Activated CD8-positive, alpha-beta memory T cell treated with anti-CD3 and anti-CD28 coated beads for 24 hours (primary cell): ENCODE data around the gene SPIB.
"Not testable (repeated sequence)": the region's sequence is repeated elsewhere in the genome, so short reads cannot be mapped to it uniquely, and the experiment has no call there.

Source experiments
- DNase-seq: peaks from one replicate; pipeline ENCODE4 v3.0.0-alpha.2; 2020

SPIB gene

DNA sequence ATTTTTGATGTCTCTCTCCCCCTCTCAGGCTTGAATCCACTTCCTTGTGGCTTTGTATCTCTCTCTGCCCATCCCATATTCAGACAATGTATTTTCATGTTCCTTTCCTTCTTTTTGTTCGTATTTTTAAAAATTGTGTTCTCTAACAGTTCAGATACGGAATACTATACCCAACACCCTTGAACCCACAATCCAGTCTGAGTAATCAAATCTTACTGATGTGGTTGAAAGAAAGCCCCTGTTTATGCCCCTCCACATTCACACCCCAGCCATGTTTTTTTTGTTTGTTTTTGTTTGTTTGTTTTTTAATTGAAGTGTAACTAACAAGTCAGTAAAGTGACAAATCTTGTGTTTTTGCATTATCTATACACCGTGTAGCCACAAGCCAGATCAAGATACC is 1.4 kb downstream of the SPIB start:
- no peak for DNase-seq

DNA sequence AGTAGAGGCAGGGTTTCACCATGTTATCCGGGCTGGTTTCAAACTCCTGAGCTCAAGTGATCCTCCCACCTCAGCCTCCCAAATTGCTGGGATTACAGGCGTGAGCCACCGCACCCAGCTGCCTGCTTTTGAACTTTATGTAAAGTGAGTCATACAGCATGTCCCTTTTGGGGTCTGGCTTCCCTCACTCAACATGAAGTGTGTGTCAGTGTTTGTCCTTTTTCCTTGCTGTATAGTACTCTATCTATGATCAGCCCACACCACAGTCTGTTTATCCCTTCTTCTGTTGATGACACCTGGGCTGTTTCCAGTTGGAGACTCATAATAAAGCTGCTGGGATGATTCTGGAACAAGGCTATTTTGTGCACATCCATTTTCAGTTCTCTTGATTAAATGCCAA is 2.1 kb downstream of the SPIB start:
- DNase-seq, result no peak

DNA sequence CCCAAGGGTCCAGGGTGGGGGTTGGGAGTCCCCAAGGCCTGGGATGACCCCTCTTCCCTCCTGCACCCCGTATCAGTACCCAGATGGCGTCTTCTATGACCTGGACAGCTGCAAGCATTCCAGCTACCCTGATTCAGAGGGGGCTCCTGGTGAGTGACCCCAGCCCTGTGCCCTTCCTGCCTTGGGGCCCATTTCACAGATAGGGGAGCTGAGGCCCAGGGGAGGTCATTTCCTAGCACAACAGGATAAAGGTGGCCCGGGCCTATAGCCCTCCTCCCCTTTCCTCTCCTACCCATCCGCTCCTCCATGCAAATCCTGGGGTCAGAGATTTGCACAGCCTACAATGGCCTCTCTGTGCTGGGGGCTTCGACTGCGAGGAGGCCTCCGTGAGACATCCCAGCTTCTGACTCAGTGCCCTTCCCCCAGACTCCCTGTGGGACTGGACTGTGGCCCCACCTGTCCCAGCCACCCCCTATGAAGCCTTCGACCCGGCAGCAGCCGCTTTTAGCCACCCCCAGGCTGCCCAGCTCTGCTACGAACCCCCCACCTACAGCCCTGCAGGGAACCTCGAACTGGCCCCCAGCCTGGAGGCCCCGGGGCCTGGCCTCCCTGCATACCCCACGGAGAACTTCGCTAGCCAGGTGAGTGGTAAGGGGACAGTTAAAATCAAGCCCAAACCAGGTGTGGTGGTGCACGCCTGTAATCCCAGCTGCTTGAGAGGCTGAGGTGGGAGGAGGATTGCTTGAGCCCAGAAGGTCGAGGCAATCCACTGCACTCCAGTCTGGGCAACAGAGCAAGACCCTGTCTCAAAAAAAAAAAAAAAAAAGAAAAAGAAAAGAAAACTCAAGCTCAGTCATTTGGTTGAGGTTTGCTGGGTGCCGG is 3.9 kb downstream of the SPIB start:
- no peak for DNase-seq

DNA sequence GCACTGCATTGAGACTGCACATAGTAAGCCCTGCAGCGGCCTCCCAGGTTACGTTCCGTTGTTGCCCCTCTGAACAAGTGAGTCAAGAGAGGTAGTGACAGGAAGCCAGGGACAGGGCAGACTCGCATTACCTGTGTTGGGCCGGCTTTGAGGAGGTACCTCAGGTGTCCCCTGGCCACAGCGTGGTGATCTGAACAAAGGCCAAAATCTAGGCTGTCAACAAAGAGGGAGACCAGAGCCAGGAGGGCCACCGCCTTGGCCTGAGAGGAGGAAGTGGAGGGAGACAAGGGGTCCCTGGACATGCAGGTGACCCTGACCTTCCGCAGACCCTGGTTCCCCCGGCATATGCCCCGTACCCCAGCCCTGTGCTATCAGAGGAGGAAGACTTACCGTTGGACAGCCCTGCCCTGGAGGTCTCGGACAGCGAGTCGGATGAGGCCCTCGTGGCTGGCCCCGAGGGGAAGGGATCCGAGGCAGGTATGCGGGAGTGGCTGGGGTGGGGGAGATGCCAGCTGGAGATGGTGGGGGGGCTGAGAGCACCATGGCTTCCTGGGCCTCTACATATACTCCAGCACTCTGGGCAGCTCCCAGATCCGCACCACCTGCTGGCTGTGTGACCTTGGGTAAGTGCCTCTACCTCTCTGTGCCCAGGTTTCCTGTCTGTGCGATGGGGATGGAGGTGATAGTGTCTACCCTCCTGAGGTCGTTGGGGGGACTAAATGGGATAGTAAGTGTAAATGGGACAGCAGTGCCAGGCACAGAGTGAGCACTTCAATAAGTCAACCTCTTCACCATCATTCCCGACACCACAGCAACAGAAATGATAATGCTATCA is 4.8 kb downstream of the SPIB start:
- no peak for DNase-seq

DNA sequence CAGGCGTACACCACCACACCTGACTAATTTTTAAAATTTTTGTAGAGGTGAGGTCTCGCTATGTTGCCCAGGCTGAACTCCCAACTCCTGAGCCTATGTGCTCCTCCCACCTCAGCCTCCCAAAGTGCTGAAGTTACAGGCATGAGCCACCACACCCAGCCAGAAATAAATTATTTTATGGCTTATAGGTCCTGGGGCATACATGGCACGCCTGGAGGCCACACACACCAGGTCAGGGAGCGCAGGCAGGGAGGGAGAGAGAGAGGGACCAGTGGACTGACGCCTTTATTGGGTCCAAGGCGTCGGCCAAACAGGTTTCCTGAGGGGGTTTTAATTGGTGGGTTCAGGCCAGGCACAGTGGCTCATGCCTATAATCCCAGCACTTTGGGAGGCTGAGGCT is 6.8 kb downstream of the SPIB start:
- DNase-seq, result no peak

DNA sequence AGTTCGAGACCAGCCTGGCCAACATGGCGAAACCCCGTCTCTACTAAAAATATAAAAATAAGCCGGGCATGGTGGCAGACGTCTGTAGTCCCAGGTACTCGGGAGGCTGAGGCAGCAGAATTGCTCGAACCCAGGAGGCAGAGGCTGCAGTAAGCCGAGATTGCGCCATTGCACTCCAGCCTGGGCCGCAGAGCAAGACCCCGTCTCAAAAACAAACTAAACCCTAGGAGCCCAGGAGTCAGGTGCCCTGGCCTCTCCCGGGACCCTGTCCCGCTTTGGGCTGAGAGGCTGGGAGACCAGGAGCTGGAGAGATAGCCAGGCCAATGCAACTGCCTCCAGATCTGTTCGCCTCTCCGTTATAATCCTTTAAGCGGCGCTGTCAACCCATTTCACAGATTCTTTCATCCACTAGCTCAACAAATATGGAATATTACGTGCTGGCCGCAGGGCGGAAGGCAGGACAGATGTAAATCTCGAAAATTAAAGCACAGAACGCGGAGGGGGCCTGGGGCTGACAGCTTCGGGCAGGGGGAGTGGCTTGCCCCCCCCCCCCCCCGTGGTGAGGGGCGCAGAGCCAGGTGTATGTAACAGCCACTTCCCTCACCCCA is 8.7 kb downstream of the SPIB start:
- no peak for DNase-seq

DNA sequence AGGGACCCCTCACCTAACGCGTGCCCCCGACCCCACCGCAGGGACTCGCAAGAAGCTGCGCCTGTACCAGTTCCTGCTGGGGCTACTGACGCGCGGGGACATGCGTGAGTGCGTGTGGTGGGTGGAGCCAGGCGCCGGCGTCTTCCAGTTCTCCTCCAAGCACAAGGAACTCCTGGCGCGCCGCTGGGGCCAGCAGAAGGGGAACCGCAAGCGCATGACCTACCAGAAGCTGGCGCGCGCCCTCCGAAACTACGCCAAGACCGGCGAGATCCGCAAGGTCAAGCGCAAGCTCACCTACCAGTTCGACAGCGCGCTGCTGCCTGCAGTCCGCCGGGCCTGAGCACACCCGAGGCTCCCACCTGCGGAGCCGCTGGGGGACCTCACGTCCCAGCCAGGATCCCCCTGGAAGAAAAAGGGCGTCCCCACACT is 9.3 kb downstream of the SPIB start:
- DNase-seq, result no peak

DNA sequence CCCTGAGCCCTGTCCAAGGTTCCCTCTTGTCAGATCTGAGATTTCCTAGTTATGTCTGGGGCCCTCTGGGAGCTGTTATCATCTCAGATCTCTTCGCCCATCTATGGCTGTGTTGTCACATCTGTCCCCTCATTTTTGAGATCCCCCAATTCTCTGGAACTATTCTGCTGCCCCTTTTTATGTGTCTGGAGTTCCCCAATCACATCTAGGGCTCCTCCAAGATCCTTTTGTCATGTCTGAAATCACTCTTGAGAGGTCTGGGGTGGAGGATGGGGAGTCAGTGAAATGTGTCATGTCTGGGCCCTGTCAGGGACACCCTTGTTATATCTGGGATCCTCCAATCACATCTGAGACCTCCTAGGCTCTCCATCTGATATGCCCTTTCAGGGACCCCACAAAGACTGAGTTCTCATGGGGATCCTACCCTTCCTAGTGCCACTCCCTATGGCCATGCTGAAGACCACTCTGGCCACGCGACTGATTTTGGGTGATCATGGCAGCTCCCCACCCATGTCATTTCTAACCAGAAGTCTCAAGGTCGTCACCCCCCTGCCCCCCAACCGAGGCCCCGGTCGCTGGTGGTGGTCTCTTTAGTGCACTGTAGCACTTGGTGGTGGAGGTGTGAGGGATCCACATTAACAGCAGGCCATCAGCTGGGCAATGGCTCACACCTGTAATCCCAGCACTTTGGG is 10.2 kb downstream of the SPIB start:
- no peak for DNase-seq

DNA sequence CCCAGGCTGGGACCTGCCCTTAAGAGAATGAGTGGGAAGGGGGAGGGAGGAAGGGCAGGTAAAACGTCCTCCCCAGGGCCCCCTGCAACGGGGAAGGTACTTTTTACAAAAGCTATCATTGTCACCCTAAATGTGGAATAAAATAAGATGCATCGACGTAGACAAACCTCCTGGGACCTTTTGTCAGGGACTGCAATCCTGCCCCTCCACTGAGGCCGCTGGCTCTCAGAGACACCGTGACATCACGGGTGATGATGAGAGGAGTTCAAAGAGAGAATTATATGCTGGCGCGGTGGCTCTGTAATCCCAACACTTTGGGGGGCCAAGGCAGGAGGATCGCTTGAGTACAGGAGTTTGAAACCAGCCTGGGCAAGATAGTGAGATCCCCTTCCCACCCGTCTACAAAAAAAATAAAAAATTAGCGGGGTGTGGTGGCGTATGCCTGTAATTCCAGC is 12.2 kb downstream of the SPIB start:
- no peak for DNase-seq

DNA sequence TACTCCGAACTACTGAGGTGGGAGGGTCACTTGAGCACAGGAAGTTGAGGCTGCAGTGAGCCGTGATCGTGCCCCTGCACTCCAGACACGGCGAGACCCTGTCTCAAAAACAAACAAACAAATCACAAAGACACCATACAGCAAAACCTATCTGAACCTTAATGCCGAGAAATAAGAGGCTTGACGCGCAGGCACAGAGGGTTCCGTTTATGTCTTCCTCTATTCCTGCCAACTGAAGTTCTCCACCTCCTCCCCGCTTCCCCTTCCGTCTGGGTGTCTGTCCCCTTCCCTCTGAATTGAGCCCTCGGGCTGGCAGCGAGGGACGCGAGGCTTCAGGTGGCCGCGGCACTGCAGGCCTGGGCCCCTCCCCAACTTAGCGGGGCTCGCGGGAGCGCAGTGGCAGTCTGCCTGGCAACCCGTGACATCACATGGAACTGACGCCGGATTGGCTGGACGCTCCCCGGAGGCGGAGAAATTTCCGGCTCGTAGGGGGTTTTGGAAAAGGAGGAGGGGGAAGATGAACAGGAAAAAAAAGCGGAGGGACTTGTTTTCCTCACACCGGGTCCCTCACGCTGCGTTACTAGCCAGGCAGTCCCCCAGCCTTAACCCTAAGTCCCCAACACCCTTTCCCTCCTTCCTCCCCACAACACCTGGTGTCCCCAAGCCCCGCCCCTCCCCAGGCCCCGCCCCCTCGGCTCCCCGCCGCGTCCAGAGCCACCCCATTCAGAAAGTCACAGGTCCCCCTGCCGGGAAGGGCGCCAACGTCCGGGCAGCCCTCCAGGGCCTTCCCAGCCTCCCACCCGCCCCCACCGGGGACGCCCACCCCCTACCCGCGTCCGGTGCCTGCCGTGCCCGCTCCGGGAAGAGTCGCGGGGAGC is 12.8 kb downstream of the SPIB start:
- DNase-seq, result peak; percentile 98

DNA sequence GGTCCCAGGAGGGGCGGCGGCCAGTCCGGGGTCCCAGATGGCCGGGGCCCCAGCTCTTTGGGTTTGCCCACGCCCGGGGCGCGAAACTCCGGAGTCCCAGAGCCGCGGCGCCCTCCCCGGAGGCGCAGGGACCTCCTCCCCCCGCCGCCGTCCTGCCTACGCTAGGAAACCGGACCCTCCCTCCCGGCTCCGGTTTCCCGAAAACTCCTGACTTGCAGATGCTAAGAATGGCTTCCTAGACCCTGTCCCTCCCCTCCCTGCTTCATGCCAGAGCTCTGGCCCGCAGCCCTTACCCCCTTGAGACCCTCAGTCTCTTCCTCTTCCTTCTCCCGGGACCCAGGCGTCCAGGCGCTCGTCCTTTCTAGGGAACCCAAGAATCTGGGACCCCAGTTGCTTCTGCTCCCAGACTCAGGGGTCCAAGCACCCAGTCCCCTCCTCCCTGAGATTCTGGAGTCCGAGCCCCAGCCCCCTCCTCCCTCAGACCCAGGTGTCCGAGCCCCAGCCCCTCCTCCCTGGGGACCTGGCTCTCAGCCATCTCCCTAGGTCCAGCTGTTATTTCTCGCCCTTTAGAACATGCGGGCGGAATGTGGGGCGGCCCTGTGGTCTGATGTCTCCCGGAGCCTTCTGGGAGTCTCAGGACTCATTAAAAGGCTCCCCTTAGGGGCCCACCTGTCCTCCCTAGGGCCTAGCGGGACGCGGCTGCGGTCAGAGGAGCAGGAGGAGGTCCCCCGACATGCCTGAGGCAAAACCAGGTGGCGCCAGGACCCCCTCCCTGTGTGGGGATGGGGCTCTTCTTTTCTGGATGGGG is 13.7 kb downstream of the SPIB start, which contains the start of gene MYBPC2:
TSS of gene MYBPC2 (plus strand) at position 672 of the 808 bp plus-strand sequence. CDS start at position 734, 62 bp downstream.
- no peak for DNase-seq

DNA sequence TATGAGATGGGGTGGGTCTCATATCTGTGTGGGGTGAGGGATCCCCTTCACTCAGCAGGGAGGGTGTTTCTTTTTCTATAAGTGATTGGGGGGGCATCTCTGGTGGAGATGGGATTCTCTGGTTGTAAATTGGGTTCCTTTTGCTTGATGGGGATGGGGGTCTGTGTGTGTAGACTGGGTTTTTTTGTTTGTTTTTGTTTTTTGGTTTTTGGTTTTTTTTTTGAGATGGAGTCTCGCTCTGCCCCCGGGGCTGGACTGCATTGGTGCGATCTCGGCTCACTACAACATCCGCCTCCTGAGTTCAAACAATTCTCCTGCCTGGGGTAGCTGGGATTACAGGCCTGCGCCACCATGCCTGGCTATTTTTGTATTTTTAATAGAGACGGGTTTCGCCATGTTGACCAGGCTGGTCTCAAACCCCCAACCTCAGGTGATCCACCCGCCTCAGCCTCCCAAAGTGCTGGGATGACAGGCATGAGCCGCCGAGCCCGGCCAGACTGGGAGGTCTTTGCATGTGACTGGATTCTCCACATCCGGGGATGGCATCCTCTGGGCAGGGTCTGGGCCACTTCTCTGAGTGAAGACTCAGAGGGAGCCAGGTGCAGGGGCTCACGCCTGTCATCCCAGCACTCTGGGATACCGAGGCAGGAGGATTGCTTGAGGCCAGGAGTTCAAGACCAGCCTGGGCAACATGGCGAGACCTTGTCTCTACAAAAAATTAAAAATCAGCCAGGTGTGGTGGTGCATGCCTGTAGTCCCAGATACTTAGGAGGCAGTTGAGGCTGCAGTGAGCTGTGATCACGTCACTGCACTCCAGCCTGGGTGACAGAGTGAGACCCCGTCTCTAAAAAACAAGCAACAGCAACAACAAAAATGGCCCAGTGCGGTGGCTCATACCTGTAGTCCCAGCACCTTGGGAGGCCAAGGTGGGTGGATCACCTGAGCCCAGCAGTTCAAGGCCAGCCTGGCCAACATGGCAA is 14.8 kb downstream of the SPIB start:
- DNase-seq, result no peak

DNA sequence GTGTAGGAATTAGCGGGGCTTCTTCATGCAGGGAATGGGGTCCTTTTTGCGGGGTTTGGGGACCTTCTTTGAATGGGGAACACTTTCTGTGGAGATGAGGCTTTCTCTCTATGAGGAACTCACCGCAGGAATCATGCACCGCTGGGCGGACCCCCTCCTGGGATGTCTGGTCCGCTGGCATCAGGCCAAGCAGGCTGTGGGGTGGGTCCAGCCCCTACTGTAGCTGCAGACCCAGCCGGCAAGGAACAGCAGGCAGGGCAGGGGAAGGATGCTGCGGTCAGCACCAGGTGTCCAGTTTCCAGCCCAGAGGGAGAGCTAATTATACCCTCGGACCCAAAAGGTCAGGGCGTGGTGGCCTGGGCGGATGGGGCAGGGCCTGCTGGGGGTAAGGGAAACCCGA is 15.8 kb downstream of the SPIB start:
- no peak for DNase-seq

DNA sequence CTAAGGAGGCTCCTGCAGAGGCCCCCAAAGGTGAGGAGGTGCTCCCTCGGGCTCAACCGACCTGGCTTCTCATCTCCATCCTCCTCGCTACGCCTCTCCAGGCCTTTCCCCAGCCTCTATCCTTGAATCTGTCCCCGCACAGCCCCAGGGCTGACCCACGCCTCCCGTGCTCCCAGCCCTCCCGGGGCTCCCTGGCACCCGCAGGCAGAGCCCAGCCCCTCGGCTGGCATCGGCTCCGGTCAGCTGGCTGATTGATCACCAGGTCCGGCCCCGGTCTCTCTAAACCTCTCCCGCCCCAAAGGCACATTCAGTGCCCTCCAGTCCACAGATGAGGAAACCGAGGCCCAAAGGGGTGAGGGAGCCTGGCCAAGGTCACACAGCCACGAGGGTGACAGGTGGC is 16.5 kb downstream of the SPIB start:
- no peak for DNase-seq

DNA sequence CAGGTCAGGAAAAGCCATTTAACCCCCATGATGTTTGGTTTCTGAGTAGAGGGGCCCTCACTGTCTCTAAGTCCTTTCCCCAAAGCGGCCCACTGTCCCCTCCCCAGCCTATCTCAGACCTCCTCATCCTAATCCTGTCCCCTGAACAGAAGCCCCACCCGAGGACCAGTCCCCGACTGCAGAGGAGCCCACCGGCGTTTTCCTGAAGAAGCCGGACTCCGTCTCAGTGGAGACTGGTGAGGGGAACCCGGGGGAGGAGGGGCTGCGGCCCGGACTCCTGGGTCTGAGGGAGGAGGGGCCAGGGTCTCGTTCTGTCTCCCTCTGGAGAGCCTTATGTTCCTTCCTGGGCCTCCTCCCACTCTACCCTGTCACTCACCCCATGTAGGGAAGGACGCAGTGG is 16.9 kb downstream of the SPIB start:
- DNase-seq, result no peak

DNA sequence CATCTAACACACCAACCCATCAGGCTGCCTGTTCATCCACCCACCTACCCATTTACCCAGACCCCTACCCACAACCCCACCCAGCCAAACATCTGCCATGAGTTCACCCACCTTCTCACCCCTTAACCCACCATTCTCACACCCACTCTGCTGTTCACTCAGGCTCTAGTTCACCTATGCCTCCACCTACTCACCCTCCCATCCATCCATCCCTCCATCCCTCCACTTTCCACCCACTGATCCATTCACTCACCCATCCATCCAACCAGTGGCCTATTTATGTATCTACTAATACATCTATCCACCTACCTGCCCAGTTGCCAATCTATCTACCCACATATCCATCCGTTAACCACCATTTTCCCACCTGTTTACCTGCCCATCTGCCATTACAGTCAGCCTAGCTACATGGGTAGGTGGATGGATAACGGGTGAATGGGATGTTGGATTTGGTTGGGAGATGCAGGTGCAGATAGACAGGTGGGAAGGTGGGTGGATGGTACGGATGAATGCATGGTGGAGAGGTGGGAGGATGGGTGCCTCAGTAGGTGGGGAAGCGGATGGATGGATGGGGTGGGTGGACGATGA is 19.2 kb downstream of the SPIB start:
- DNase-seq, result no peak

DNA sequence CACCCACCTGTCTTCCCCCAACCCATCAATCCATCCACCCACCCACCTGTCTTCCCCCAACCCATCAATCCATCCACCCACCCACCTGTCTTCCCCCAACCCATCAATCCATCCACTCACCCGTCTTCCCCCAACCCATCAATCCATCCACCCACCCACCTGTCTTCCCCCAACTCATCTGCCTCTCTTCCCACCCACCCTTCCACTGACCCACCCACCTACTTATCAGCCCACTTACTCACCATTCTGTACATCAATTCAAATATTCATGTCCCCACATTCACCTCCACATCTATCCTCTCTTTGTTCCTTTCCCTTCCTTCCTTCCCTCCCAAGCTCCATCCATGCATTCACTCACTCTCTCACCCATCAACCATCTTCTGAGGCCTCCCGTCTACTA is 20.4 kb downstream of the SPIB start:
- not testable (repeated sequence) for DNase-seq

DNA sequence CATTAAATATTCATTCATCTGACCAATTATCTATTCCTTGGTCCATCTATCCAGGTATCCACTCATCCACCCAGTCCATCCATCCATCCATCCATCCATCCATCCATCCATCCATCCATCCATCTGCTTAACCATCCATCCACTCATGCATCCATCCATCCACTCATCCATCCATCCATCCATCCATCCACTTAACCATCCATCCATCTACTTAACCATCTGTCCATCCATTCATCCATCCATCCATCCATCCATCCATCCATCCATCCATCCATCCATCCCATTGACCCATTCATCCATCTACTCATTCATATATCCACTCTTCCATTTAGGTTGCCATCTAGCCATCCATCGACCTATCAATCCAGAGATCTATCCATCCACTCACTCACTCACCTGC is 25.3 kb downstream of the SPIB start:
- DNase-seq, result no peak

DNA sequence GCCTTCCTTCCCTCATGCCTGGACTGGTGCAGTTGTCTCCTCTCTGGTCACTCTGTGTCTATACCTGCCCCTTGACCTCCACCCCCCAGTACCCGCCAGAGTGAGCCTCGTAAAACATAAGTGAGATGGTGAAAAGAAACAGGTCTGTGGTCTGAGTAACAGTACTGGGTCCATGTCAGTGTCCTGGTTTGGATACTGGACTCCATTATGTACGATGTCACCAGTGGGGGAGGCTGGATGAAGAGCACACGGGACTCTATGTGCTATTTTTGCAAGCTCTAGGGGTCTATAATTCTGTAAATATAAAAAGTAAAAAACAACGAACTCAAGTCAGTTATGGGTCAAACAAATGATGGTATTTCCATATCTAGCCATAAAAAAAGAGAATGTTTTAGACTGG is 28.3 kb downstream of the SPIB start:
- DNase-seq, result no peak
